Activated T-helper 17 cell treated with anti-CD3 and anti-CD28 coated beads, Interleukin-2, amount 50 U/mL, for 72 hours (primary cell): Measurements from ENCODE around the gene NOD1. TPM values are rescaled to one million over a fixed set of nuclear protein-coding genes. Genes with fewer than 3 reads are reported as not detected.
"Not testable (repeated sequence)": the region's sequence is repeated elsewhere in the genome, so short reads cannot be mapped to it uniquely, and the experiment has no call there.

Experiments used
- ATAC-seq: fragments of 150-1000 bp; cut with Tn5 transposase; replicated peaks from 2 replicates; pipeline ENCODE4 v1.10.0; 2021; ENCODE audit warnings: mild to moderate bottlenecking, moderate library complexity
- H3K27ac Mint-ChIP-seq: one replicate; pipeline ENCODE4 v1.8.0; 2022; ENCODE audit warnings: mixed read lengths
- H3K27me3 Mint-ChIP-seq: one replicate; pipeline ENCODE4 v1.8.0; 2022; ENCODE audit warnings: mixed read lengths
- H3K36me3 Mint-ChIP-seq: one replicate; pipeline ENCODE4 v1.8.0; 2022; ENCODE audit warnings: low read depth, mild to moderate bottlenecking, mixed read lengths
- H3K4me1 Mint-ChIP-seq: one replicate; pipeline ENCODE4 v1.8.0; 2022; ENCODE audit warnings: mixed read lengths
- H3K4me3 Mint-ChIP-seq: one replicate; pipeline ENCODE4 v1.8.0; 2022; ENCODE audit warnings: mild to moderate bottlenecking, mixed read lengths
- H3K9me3 Mint-ChIP-seq: one replicate; pipeline ENCODE4 v1.8.0; 2022; ENCODE audit warnings: mixed read lengths
- total RNA-seq, 2 donors: library from RNA; stranded (reverse); gene quantifications; one replicate each; pipeline ENCODE4 v1.2.3, GENCODE V29; 2022

Gene NOD1
- total RNA-seq, result 10 to 100 TPM; 11.4 to 14.5 TPM

GRCh38 chr7:30478349-30479201 lies at the start of gene NOD1:
Gene NOD1, minus strand, starts transcription at chr7:30478784. Its CDS starts 21,863 bp downstream, at chr7:30456921.
- H3K9me3 Mint-ChIP-seq, result no peaks in the 10 kb centered on the region
- H3K4me3 Mint-ChIP-seq, result peak within 1 kb of the TSS; percentile 86
- peaks cover 36% of the 10 kb centered on the region for H3K4me1 Mint-ChIP-seq
- peaks cover 5% of the 10 kb centered on the region for H3K36me3 Mint-ChIP-seq
- H3K27ac Mint-ChIP-seq, result peak within 1 kb of the TSS; percentile 80
- ATAC-seq, result peak; percentile 89
- no peaks in the 10 kb centered on the region for H3K27me3 Mint-ChIP-seq

- H3K36me3 Mint-ChIP-seq, H3K9me3 Mint-ChIP-seq, H3K4me3 Mint-ChIP-seq, H3K27ac Mint-ChIP-seq, ATAC-seq, H3K27me3 Mint-ChIP-seq: not testable (repeated sequence)
- peaks cover 10% of the 10 kb centered on the region for H3K4me1 Mint-ChIP-seq
These were observed 48.7 kb upstream of the NOD1 start for GRCh38 chr7:30527297-30527696.

- no peak overlapping the region for H3K4me3 Mint-ChIP-seq
- H3K4me1 Mint-ChIP-seq, result peaks cover 11% of the 10 kb centered on the region
- peaks cover 8% of the 10 kb centered on the region for H3K36me3 Mint-ChIP-seq
- no peaks in the 10 kb centered on the region for H3K9me3 Mint-ChIP-seq
- no peaks in the 10 kb centered on the region for H3K27me3 Mint-ChIP-seq
- no peak for ATAC-seq
- no peak overlapping the region for H3K27ac Mint-ChIP-seq
These were observed 47.6 kb upstream of the NOD1 start for GRCh38 chr7:30526163-30526562.

GRCh38 chr7:30525429-30525828 lies 46.8 kb upstream of the NOD1 start:
- Mint-ChIP-seq H3K4me1 (peaks cover 9% of the 10 kb centered on the region), H3K27ac (no peak overlapping the region), H3K27me3 (no peaks in the 10 kb centered on the region), H3K4me3 (no peak overlapping the region), H3K9me3 (no peaks in the 10 kb centered on the region), H3K36me3 (peaks cover 12% of the 10 kb centered on the region)
- ATAC-seq, result no peak

GRCh38 chr7:30524545-30524944 lies 46.0 kb upstream of the NOD1 start:
- no peak for ATAC-seq
- H3K4me1 Mint-ChIP-seq, result peaks cover 6% of the 10 kb centered on the region
- H3K27me3 Mint-ChIP-seq, result no peaks in the 10 kb centered on the region
- peaks cover 13% of the 10 kb centered on the region for H3K36me3 Mint-ChIP-seq
- H3K27ac Mint-ChIP-seq, result no peak overlapping the region
- no peak overlapping the region for H3K4me3 Mint-ChIP-seq
- no peaks in the 10 kb centered on the region for H3K9me3 Mint-ChIP-seq

GRCh38 chr7:30523466-30523865 lies 44.9 kb upstream of the NOD1 start:
- peaks cover 13% of the 10 kb centered on the region for H3K36me3 Mint-ChIP-seq
- H3K4me3 Mint-ChIP-seq, result no peak overlapping the region
- no peak for ATAC-seq
- no peaks in the 10 kb centered on the region for H3K27me3 Mint-ChIP-seq
- H3K4me1 Mint-ChIP-seq, result peaks cover 6% of the 10 kb centered on the region
- no peak overlapping the region for H3K27ac Mint-ChIP-seq
- H3K9me3 Mint-ChIP-seq, result no peaks in the 10 kb centered on the region

GRCh38 chr7:30522159-30522558 lies 43.6 kb upstream of the NOD1 start:
- Mint-ChIP-seq H3K9me3 (no peaks in the 10 kb centered on the region), H3K27ac (peak overlapping the region; percentile 3), H3K4me3 (no peak overlapping the region), H3K27me3 (no peaks in the 10 kb centered on the region), H3K4me1 (peaks cover 6% of the 10 kb centered on the region), H3K36me3 (peaks cover 5% of the 10 kb centered on the region)
- ATAC-seq, result no peak

- ATAC-seq, result peak; percentile 80
- H3K36me3 Mint-ChIP-seq, result peaks cover 5% of the 10 kb centered on the region
- peak overlapping the region; percentile 94 for H3K27ac Mint-ChIP-seq
- H3K9me3 Mint-ChIP-seq, result no peaks in the 10 kb centered on the region
- H3K4me3 Mint-ChIP-seq, result peak overlapping the region; percentile 60
- peaks cover 6% of the 10 kb centered on the region for H3K4me1 Mint-ChIP-seq
- H3K27me3 Mint-ChIP-seq, result no peaks in the 10 kb centered on the region
These were observed 42.9 kb upstream of the NOD1 start for GRCh38 chr7:30521532-30521931.

GRCh38 chr7:30519122-30519521 lies 40.5 kb upstream of the NOD1 start:
- H3K9me3 Mint-ChIP-seq, result no peaks in the 10 kb centered on the region
- no peak for ATAC-seq
- H3K36me3 Mint-ChIP-seq, result peaks cover 5% of the 10 kb centered on the region
- H3K4me3 Mint-ChIP-seq, result no peak overlapping the region
- no peaks in the 10 kb centered on the region for H3K27me3 Mint-ChIP-seq
- H3K27ac Mint-ChIP-seq, result no peak overlapping the region
- H3K4me1 Mint-ChIP-seq, result peaks cover 6% of the 10 kb centered on the region

GRCh38 chr7:30515761-30516160 lies 37.2 kb upstream of the NOD1 start:
- H3K27ac Mint-ChIP-seq, result peak overlapping the region; percentile 38
- no peaks in the 10 kb centered on the region for H3K27me3 Mint-ChIP-seq
- no peaks in the 10 kb centered on the region for H3K4me1 Mint-ChIP-seq
- H3K36me3 Mint-ChIP-seq, result peaks cover 5% of the 10 kb centered on the region
- H3K9me3 Mint-ChIP-seq, result no peaks in the 10 kb centered on the region
- H3K4me3 Mint-ChIP-seq, result no peak overlapping the region
- no peak for ATAC-seq

GRCh38 chr7:30514776-30515175 lies 36.2 kb upstream of the NOD1 start:
- no peaks in the 10 kb centered on the region for H3K4me1 Mint-ChIP-seq
- H3K4me3 Mint-ChIP-seq, result no peak overlapping the region
- H3K9me3 Mint-ChIP-seq, result no peaks in the 10 kb centered on the region
- no peaks in the 10 kb centered on the region for H3K36me3 Mint-ChIP-seq
- no peak overlapping the region for H3K27ac Mint-ChIP-seq
- H3K27me3 Mint-ChIP-seq, result no peaks in the 10 kb centered on the region
- ATAC-seq, result no peak

- Mint-ChIP-seq H3K9me3 (no peaks in the 10 kb centered on the region), H3K36me3 (no peaks in the 10 kb centered on the region), H3K27me3 (no peaks in the 10 kb centered on the region), H3K4me1 (no peaks in the 10 kb centered on the region), H3K27ac (peak overlapping the region; percentile 47), H3K4me3 (no peak overlapping the region)
- ATAC-seq, result no peak
These were observed 35.6 kb upstream of the NOD1 start for GRCh38 chr7:30514177-30514576.

- Mint-ChIP-seq H3K36me3 (no peaks in the 10 kb centered on the region), H3K9me3 (no peaks in the 10 kb centered on the region), H3K4me1 (no peaks in the 10 kb centered on the region), H3K27ac (peak overlapping the region; percentile 47), H3K27me3 (no peaks in the 10 kb centered on the region), H3K4me3 (no peak overlapping the region)
- peak; percentile 67 for ATAC-seq
These were observed 35.2 kb upstream of the NOD1 start for GRCh38 chr7:30513762-30514161.

- Mint-ChIP-seq H3K4me1 (no peaks in the 10 kb centered on the region), H3K4me3 (no peak overlapping the region), H3K27me3 (no peaks in the 10 kb centered on the region), H3K9me3 (no peaks in the 10 kb centered on the region), H3K36me3 (no peaks in the 10 kb centered on the region), H3K27ac (peak overlapping the region; percentile 20)
- no peak for ATAC-seq
These were observed 33.5 kb upstream of the NOD1 start for GRCh38 chr7:30511973-30512662.

GRCh38 chr7:30511494-30511893 lies 32.9 kb upstream of the NOD1 start:
- no peaks in the 10 kb centered on the region for H3K4me1 Mint-ChIP-seq
- H3K27me3 Mint-ChIP-seq, result no peaks in the 10 kb centered on the region
- no peak for ATAC-seq
- H3K27ac Mint-ChIP-seq, result no peak overlapping the region
- H3K4me3 Mint-ChIP-seq, result no peak overlapping the region
- no peaks in the 10 kb centered on the region for H3K36me3 Mint-ChIP-seq
- no peaks in the 10 kb centered on the region for H3K9me3 Mint-ChIP-seq
